Stomach (tissue), 9 donors: ENCODE results near the gene ADM2. TPM values are rescaled to one million over a fixed set of nuclear protein-coding genes. Genes with fewer than 3 reads are reported as not detected.

Source experiments
- DNase-seq, 2 donors: peaks; one replicate each; pipeline versions ENCODE4 v3.0.0 to v3.0.0-alpha.2; 2013 to 2019
- H3K27ac ChIP-seq, 5 donors: fragments of 200-600 bp in 4 of 5; sonication (generic) in 4 of 5; one replicate each; pipeline ENCODE4 v1.5.1; 2013 to 2019; ENCODE audit warnings: mild to moderate bottlenecking in 1 of 5, moderate library complexity in 1 of 5
- H3K27me3 ChIP-seq, 3 donors: fragments of 200-600 bp; sonication (generic); one replicate each; pipeline ENCODE4 v1.5.1; 2017 to 2019; ENCODE audit warnings: mixed run types in 1 of 3
- H3K36me3 ChIP-seq, 4 donors: fragments of 200-600 bp; sonication (generic); 1 replicate in 3 of 4; 2 replicates in 1 of 4; pipeline ENCODE4 v1.5.1; 2016 to 2019
- H3K4me1 ChIP-seq, 4 donors: fragments of 200-600 bp; sonication (generic); one replicate each; pipeline ENCODE4 v1.5.1; 2016 to 2019
- H3K4me3 ChIP-seq, 4 donors: fragments of 200-600 bp; sonication (generic) in 3 of 4; one replicate each; pipeline ENCODE4 v1.5.1; 2016 to 2019; ENCODE audit warnings: mild to moderate bottlenecking in 1 of 4
- H3K9me3 ChIP-seq, 4 donors: fragments of 200-600 bp; sonication (generic); one replicate each; pipeline ENCODE4 v1.5.1; 2016 to 2019
- EP300 ChIP-seq: sonication (generic); formaldehyde crosslinking; IDR thresholded peaks from one replicate; pipeline ENCODE4 v1.6.1; 2017; ENCODE audit warnings: antibody characterized with exemption
- POLR2A ChIP-seq, 4 donors: fragments of 450-650 bp; IDR thresholded peaks; one replicate each; pipeline ENCODE4 v1.6.1; 2016; ENCODE audit warnings: antibody characterized with exemption in 4 of 4, control low read depth in 2 of 4, mild to moderate bottlenecking in 1 of 4, moderate library complexity in 1 of 4
- POLR2AphosphoS5 ChIP-seq, 3 donors: sonication (generic); formaldehyde crosslinking; IDR thresholded peaks; one replicate each; pipeline ENCODE4 v1.6.1; 2016; ENCODE audit warnings: antibody characterized with exemption in 3 of 3
- WGBS, 5 donors: extraction: QIAGEN DNeasy Blood & Tissue Kit in 3 of 5; methylation state at CpG; one replicate each; pipeline versions ENCODE4 v1.1.5 to v1.1.7; 2013 to 2018; 5-methylcytosine and 5-hydroxymethylcytosine counted together
- intact Hi-C: fragments of 100-400 bp; cut with DNase I; formaldehyde crosslinking; loops from one replicate; pipeline ENCODE4 v1.15.1; 2023; ENCODE audit warnings: low total_unique reads
- polyA plus RNA-seq, 3 donors: library from polyadenylated mRNA; stranded (reverse); fragments of 200-250 nt; gene quantifications; one replicate each; pipeline ENCODE4 v1.2.3, GENCODE V29; 2013
- total RNA-seq, 5 donors: library from RNA; depleted of rRNA; stranded (reverse); fragments of >200 nt; gene quantifications; one replicate each; pipeline versions ENCODE4 v1.1.0 to v1.2.3, GENCODE V29; 2014 to 2016
- TF ChIP-seq, protein P1 (sequence below), 7 experiments: fragments of 450-650 bp in 4 of 7; fragments of 200-600 bp in 3 of 7; sonication (generic) in 3 of 7; IDR thresholded peaks; one replicate each; pipeline ENCODE4 v1.5.1; 2016 to 2019; ENCODE audit warnings: antibody characterized with exemption in 7 of 7, control low read depth in 2 of 7, mild to moderate bottlenecking in 1 of 7
- donor health status: healthy with polysubstance abuse.
- donor health status: Bipolar disorder and iron deficiency.
- donor health status: healthy.

Gene ADM2
- total and polyA plus RNA-seq, 8 donors: 0.37 to 3.7 (median 1.5) TPM; not detected in 3

DNA sequence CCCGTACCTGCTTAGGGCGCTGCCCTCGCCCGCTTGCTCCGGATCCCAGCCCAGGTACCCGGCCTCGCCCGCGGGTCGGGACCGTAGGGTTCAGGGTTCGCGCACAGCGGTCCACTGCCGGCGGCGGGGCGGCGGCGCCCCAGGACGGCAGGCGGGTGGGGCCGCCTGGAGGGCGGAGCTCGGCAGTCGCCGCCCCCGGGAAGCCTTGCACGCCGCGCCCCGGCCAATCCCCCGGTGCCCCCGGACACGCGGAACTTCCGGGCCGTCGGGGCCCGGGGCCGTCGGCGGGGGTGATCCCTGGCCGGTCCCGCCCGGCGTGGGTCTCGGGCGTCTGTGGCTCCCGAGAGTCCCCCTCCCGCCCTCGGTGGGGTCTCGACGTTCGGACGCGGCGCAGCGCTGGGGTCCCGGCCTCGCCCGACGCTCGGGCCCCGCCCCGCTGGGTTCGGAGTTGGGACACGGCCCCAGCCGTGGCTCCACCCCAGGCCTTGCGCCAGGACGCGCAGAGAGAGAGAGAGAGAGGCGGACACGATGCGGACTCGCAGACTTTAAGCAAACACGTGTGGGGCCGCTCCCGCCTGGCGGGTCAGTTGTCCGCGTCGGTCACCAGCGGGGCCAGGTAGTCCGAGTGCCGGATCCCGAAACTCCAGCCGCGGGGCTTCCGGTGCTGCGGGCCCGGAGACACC is 48.7 kb downstream of the ADM2 start, which contains the start of gene TYMP:
Gene TYMP, minus strand, starts transcription at position 116 of the 683 bp plus-strand sequence. CDS start 303 bp downstream, outside the sequence.
- TF ChIP-seq EP300: no peak
- peak in 2 of 3 donors; percentile 91 to 94 for TF ChIP-seq POLR2AphosphoS5 (IDR thresholded peaks at IDR 0.05)
- TF ChIP-seq POLR2A (IDR thresholded peaks at IDR 0.05): peak in 1 of 4 donors; percentile 38
- TF ChIP-seq, protein P1, sequence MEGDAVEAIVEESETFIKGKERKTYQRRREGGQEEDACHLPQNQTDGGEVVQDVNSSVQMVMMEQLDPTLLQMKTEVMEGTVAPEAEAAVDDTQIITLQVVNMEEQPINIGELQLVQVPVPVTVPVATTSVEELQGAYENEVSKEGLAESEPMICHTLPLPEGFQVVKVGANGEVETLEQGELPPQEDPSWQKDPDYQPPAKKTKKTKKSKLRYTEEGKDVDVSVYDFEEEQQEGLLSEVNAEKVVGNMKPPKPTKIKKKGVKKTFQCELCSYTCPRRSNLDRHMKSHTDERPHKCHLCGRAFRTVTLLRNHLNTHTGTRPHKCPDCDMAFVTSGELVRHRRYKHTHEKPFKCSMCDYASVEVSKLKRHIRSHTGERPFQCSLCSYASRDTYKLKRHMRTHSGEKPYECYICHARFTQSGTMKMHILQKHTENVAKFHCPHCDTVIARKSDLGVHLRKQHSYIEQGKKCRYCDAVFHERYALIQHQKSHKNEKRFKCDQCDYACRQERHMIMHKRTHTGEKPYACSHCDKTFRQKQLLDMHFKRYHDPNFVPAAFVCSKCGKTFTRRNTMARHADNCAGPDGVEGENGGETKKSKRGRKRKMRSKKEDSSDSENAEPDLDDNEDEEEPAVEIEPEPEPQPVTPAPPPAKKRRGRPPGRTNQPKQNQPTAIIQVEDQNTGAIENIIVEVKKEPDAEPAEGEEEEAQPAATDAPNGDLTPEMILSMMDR (IDR thresholded peaks at IDR 0.05): no peak
- intact Hi-C loops: no loop called here
- WGBS, 5 donors: 0 to 3% (median 1%) methylated on average over 30 to 92 of the region's 92 CpGs
- H3K27ac ChIP-seq: peak within 1 kb of the TSS; percentile 92 to 98 (median 93)
- DNase-seq: peak; percentile 86 to 91
- H3K27me3 ChIP-seq: peaks cover 0 to 55% (median 0%) of the 10 kb centered on the region in 3 donors
- no peaks in the 10 kb centered on the region for H3K36me3 ChIP-seq
- peak within 1 kb of the TSS; percentile 53 to 80 (median 57) for H3K4me3 ChIP-seq
- peaks cover 56 to 84% (median 69%) of the 10 kb centered on the region in 4 donors for H3K4me1 ChIP-seq
- no peaks in the 10 kb centered on the region for H3K9me3 ChIP-seq

DNA sequence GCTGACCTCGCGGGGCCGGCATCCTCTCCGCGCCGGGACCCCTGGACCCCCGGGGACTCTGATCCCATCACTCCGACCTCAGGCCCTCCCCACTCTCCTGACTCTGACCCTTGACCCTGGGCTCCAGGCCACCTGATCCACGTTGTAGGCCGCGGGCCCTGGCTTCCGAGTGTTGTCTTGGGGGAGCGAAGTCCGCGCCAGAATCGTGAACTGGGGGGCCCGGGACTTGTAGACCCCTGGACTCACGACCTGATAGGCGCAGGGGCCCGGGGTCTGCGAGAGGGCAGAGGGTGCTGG is 49.2 kb downstream of the ADM2 start:
- Histone ChIP-seq H3K4me1 (peaks cover 54 to 83% (median 66%) of the 10 kb centered on the region in 4 donors), H3K27me3 (peaks cover 0 to 60% (median 0%) of the 10 kb centered on the region in 3 donors), H3K4me3 (peak overlapping the region; percentile 53 to 80 (median 57)), H3K36me3 (no peaks in the 10 kb centered on the region), H3K27ac (peak overlapping the region; percentile 92 to 98 (median 93)), H3K9me3 (no peaks in the 10 kb centered on the region)
- TF ChIP-seq, protein P1 (IDR thresholded peaks at IDR 0.05): no peak
- TF ChIP-seq EP300: no peak
- intact Hi-C loops: no loop called here
- 0 to 2% (median 1%) methylated on average over 14 to 21 of the region's 21 CpGs for WGBS, 5 donors
- DNase-seq: no peak

DNA sequence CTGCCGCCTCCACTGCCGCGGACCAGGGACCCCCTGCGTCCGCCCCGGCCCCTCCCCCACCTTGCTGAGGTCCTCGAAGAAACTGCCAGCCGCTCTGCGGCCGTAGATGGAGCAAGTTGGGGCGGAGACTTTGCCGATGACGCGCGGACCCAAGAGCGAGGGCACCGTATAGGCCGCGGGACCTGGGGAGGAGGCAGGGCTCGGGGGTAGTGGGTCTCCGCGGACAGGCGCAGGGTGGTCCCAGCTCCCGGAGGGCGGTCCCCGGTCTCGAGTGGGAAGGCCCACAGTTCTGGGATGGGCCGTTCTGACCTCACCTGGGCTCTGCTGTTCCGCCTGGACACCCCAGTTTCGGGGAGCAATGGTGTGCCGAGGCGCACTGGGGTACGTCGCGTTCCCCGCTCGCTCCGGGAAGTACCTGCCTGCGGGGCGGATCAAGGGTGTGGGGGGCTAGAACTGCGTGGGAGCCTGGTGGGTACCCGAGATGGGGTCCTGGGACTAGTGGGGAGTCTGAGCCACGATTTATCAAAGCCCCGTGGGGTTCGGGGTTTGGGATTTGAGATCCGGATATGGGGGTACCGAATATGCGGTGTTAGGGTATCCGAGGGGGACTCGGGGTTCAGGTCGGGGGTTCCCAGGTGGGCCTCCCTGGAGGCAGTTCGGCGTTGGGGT is 49.7 kb downstream of the ADM2 start:
- Histone ChIP-seq H3K4me3 (peak overlapping the region; percentile 53 to 80 (median 57)), H3K27me3 (peaks cover 0 to 63% (median 0%) of the 10 kb centered on the region in 3 donors), H3K9me3 (no peaks in the 10 kb centered on the region), H3K36me3 (no peaks in the 10 kb centered on the region), H3K27ac (peak overlapping the region; percentile 92 to 98 (median 93)), H3K4me1 (peaks cover 54 to 83% (median 64%) of the 10 kb centered on the region in 4 donors)
- WGBS, 5 donors: 2 to 7% (median 3%) methylated on average over 24 to 53 of the region's 53 CpGs
- TF ChIP-seq EP300 (no peak), POLR2AphosphoS5 (IDR thresholded peaks at IDR 0.05) (peak in 2 of 3 donors; percentile 91 to 93), POLR2A (IDR thresholded peaks at IDR 0.05) (peak in 2 of 4 donors; percentile 36 to 55)
- TF ChIP-seq, protein P1 (IDR thresholded peaks at IDR 0.05): no peak
- intact Hi-C loops: no loop called here
- DNase-seq: peak; percentile 91 to 93

DNA sequence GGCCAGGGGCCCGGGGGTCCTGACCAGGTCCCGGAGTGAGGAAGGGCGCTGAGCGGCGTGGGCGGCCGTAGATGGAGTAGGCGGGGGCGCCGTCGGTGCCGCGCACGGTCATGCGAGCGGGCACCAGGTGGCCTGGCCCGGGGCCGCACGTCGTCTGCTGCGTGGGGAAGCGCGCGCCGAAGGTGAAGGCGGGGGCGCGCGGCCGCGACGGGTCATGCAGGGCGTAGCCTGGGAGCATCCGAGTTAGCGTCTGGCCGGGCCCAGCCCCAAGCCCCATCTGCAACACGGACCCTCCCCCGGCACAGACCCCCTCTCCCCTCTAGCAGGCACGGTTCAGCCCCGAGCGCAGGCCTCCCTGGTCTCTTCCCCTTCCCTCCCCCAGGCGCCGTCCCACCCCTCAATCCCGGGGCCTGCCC is 50.2 kb downstream of the ADM2 start:
- H3K27ac ChIP-seq: peak overlapping the region; percentile 92 to 98 (median 93)
- H3K4me3 ChIP-seq: peak overlapping the region; percentile 53 to 80 (median 57)
- H3K27me3 ChIP-seq: peaks cover 0 to 67% (median 0%) of the 10 kb centered on the region in 3 donors
- no peaks in the 10 kb centered on the region for H3K9me3 ChIP-seq
- H3K36me3 ChIP-seq: no peaks in the 10 kb centered on the region
- H3K4me1 ChIP-seq: peaks cover 49 to 78% (median 58%) of the 10 kb centered on the region in 4 donors
- WGBS, 5 donors: 0 to 2% (median 0%) methylated on average over 27 to 44 of the region's 44 CpGs
- intact Hi-C loops: no loop called here
- DNase-seq: peak; percentile 74 to 79
- TF ChIP-seq POLR2A (IDR thresholded peaks at IDR 0.05) (no peak), EP300 (no peak), POLR2AphosphoS5 (IDR thresholded peaks at IDR 0.05) (peak in 1 of 3 donors; percentile 71)
- TF ChIP-seq, protein P1 (IDR thresholded peaks at IDR 0.05): no peak
